H1 (cell line): ENCODE data around the gene FAM174A. TPM values are rescaled to one million over a fixed set of nuclear protein-coding genes. Genes with fewer than 3 reads are reported as not detected.
A peak's percentile ranks its signal among the peaks of the same experiment; 100 is the strongest.

ENCODE experiments used
- CTCF ChIA-PET: fragments of 300-600 bp; sonication (Branson Sonifier 250); formaldehyde crosslinking; loops from one replicate; lab custom pipeline; 2021; ENCODE audit not compliant: partially characterized antibody; lab: Charles Lee
- POLR2A ChIA-PET: fragments of 300-600 bp; sonication (Branson Sonifier 250); formaldehyde crosslinking; loops from one replicate; lab custom pipeline; 2021; ENCODE audit warnings: inconsistent platforms; ENCODE audit not compliant: partially characterized antibody; lab: Charles Lee
- DNase-seq, 2 experiments: peaks; one replicate each; pipeline versions ENCODE4 v3.0.0 to v3.0.0-alpha.2; 2010 to 2022; ENCODE audit warnings: low spot score in 2 of 2, low read depth in 1 of 2, mixed read lengths in 1 of 2
- FAIRE-seq: peaks from 2 replicates; lab custom pipeline; 2011; peaks lifted over from hg19 to GRCh38; lab: Jason Lieb, UNC
- H2AFZ ChIP-seq: 2 replicates; pipeline ENCODE4 v1.8.1; 2012; ENCODE audit warnings: low read length, inconsistent platforms
- H2AK5ac ChIP-seq: 2 replicates; pipeline ENCODE4 v1.6.1; 2013; ENCODE audit warnings: low read depth, low read length
- H2BK120ac ChIP-seq: replicated peaks from 2 replicates; pipeline ENCODE3; 2013; ENCODE audit warnings: low read depth, low read length, inconsistent platforms
- H2BK12ac ChIP-seq: 2 replicates; pipeline ENCODE4 v1.6.1; 2013; ENCODE audit warnings: low read depth, low read length
- H2BK15ac ChIP-seq: 2 replicates; pipeline ENCODE4 v1.6.1; 2013; ENCODE audit warnings: low read length
- H2BK20ac ChIP-seq: 2 replicates; pipeline ENCODE4 v1.6.1; 2013; ENCODE audit warnings: low read length
- H2BK5ac ChIP-seq: 2 replicates; pipeline ENCODE4 v1.6.1; 2013; ENCODE audit warnings: low read depth, low read length
- H3K14ac ChIP-seq: 2 replicates; pipeline ENCODE4 v1.6.1; 2013; ENCODE audit warnings: inconsistent platforms; ENCODE audit not compliant: insufficient read length
- H3K18ac ChIP-seq: 2 replicates; pipeline ENCODE4 v1.6.1; 2013; ENCODE audit warnings: low read length; ENCODE audit errors: extremely low read depth
- H3K23ac ChIP-seq: 2 replicates; pipeline ENCODE4 v1.6.1; 2013; ENCODE audit warnings: inconsistent platforms; ENCODE audit not compliant: insufficient read length
- H3K23me2 ChIP-seq: 2 replicates; pipeline ENCODE4 v1.6.1; 2013; ENCODE audit warnings: low read depth, low read length
- H3K27ac ChIP-seq: 2 replicates; pipeline ENCODE4 v1.6.1; 2011; ENCODE audit warnings: low read depth, low read length, inconsistent platforms
- H3K27me3 ChIP-seq, 4 experiments: replicated peaks in 1 of 4; 1 replicate in 1 of 4; 2 replicates in 3 of 4; pipeline versions ENCODE4 v1.6.1 to v1.8.1; 2011 to 2013; ENCODE audit warnings: low read length in 3 of 4, mild to moderate bottlenecking in 3 of 4, inconsistent platforms in 2 of 4, mixed read lengths in 2 of 4, moderate library complexity in 1 of 4; ENCODE audit not compliant: control insufficient read depth in 3 of 4, insufficient read depth in 3 of 4; ENCODE audit errors: extremely low read depth in 1 of 4
- H3K36me3 ChIP-seq, 4 experiments: 2 replicates each; pipeline versions ENCODE4 v1.6.1 to v1.8.1; 2011 to 2013; ENCODE audit warnings: mild to moderate bottlenecking in 4 of 4, low read length in 3 of 4, moderate library complexity in 2 of 4, control low read depth in 1 of 4, inconsistent platforms in 1 of 4; ENCODE audit not compliant: insufficient read depth in 4 of 4, control insufficient read depth in 2 of 4
- H3K4ac ChIP-seq: replicated peaks from 2 replicates; pipeline ENCODE3; 2013; ENCODE audit warnings: low read length, low read depth, mixed read lengths, inconsistent platforms; ENCODE audit not compliant: insufficient read length
- H3K4me1 ChIP-seq, 4 experiments: replicated peaks in 1 of 4; 1 replicate in 1 of 4; 2 replicates in 3 of 4; pipeline versions ENCODE4 v1.6.1 to v1.8.1; 2011 to 2013; ENCODE audit warnings: low read length in 3 of 4, inconsistent platforms in 2 of 4, mixed read lengths in 1 of 4; ENCODE audit not compliant: insufficient read depth in 4 of 4, control insufficient read depth in 3 of 4
- H3K4me2 ChIP-seq, 2 experiments: 2 replicates each; pipeline versions ENCODE4 v1.6.1 to v1.8.1; 2011 to 2013; ENCODE audit warnings: low read depth in 2 of 2, low read length in 2 of 2, control low read depth in 1 of 2, inconsistent platforms in 1 of 2, mild to moderate bottlenecking in 1 of 2; ENCODE audit not compliant: insufficient read depth in 1 of 2
- H3K4me3 ChIP-seq, 4 experiments: fragments of 200-600, 300-600 bp in 1 of 4; sonication (generic), shearing (Covaris generic), sonication (Bioruptor Twin) in 1 of 4; 2 replicates each; pipeline versions ENCODE4 v1.5.1 to v1.8.1; 2011 to 2016; ENCODE audit warnings: low read length in 4 of 4, low read depth in 3 of 4, control low read depth in 2 of 4, inconsistent platforms in 2 of 4, mild to moderate bottlenecking in 2 of 4, mixed read lengths in 1 of 4, moderate library complexity in 1 of 4; ENCODE audit not compliant: insufficient read depth in 2 of 4; ENCODE audit errors: extremely low read depth in 1 of 4
- H3K56ac ChIP-seq: replicated peaks from 2 replicates; pipeline ENCODE3; 2013; ENCODE audit warnings: low read depth, mild to moderate bottlenecking, mixed read lengths, low read length, inconsistent platforms; ENCODE audit not compliant: insufficient read length
- H3K79me1 ChIP-seq: 2 replicates; pipeline ENCODE4 v1.6.1; 2013; ENCODE audit warnings: low read depth, low read length, control low read depth
- H3K79me2 ChIP-seq, 2 experiments: 2 replicates each; pipeline versions ENCODE4 v1.6.1 to v1.8.1; 2012 to 2013; ENCODE audit warnings: low read length in 2 of 2, mild to moderate bottlenecking in 2 of 2, inconsistent platforms in 1 of 2; ENCODE audit not compliant: insufficient read depth in 2 of 2, control insufficient read depth in 1 of 2
- H3K9ac ChIP-seq, 4 experiments: replicated peaks in 1 of 4; 1 replicate in 1 of 4; 2 replicates in 3 of 4; pipeline versions ENCODE4 v1.6.1 to v1.8.1; 2011 to 2013; ENCODE audit warnings: low read depth in 3 of 4, low read length in 3 of 4, control low read depth in 2 of 4, mild to moderate bottlenecking in 2 of 4, moderate library complexity in 2 of 4, inconsistent platforms in 1 of 4; ENCODE audit errors: extremely low read depth in 1 of 4
- H3K9me3 ChIP-seq, 2 experiments: 2 replicates each; pipeline versions ENCODE4 v1.6.1 to v1.8.1; 2012 to 2013; ENCODE audit warnings: mild to moderate bottlenecking in 2 of 2, moderate library complexity in 2 of 2, control low read depth in 1 of 2, inconsistent platforms in 1 of 2, low read depth in 1 of 2, low read length in 1 of 2, mixed read lengths in 1 of 2; ENCODE audit not compliant: insufficient read depth in 2 of 2
- H4K20me1 ChIP-seq, 2 experiments: replicated peaks in 1 of 2; 2 replicates each; pipeline versions ENCODE3 to v1.8.1; 2011 to 2013; ENCODE audit warnings: inconsistent platforms in 2 of 2, low read length in 2 of 2, mild to moderate bottlenecking in 1 of 2; ENCODE audit not compliant: insufficient read depth in 2 of 2, control insufficient read depth in 1 of 2
- H4K5ac ChIP-seq: 2 replicates; pipeline ENCODE4 v1.6.1; 2013; ENCODE audit warnings: low read length, low read depth, mixed read lengths, inconsistent platforms; ENCODE audit not compliant: insufficient read length
- H4K8ac ChIP-seq: 2 replicates; pipeline ENCODE4 v1.8.0; 2013; ENCODE audit warnings: mild to moderate bottlenecking, moderate library complexity, low read length, inconsistent platforms; ENCODE audit not compliant: insufficient read depth; ENCODE audit errors: extremely low read depth
- H4K91ac ChIP-seq: replicated peaks from 2 replicates; pipeline ENCODE3; 2013; ENCODE audit warnings: low read length, mixed read lengths, inconsistent platforms; ENCODE audit not compliant: insufficient read length
- PHF8 ChIP-seq: fragments of 200-600 bp; sonication (generic); conservative IDR thresholded peaks from 2 replicates; pipeline ENCODE4 v1.7.1; 2012; ENCODE audit warnings: low read depth, mild to moderate bottlenecking, inconsistent platforms, low read length, moderate library complexity
- POLR2A ChIP-seq, 2 experiments: IDR thresholded peaks; 1 replicate in 1 of 2; 2 replicates in 1 of 2; pipeline ENCODE4 v1.6.1; 2011; ENCODE audit warnings: low read depth in 2 of 2, low read length in 2 of 2, mild to moderate bottlenecking in 2 of 2; ENCODE audit errors: control extremely low read depth in 1 of 2
- POU5F1 ChIP-seq: IDR thresholded peaks from 2 replicates; pipeline ENCODE4 v1.6.1; 2011; ENCODE audit warnings: low read depth, mild to moderate bottlenecking, low read length, moderate library complexity
- SAP30 ChIP-seq: fragments of 300-600 bp; sonication (generic); IDR thresholded peaks from 2 replicates; pipeline ENCODE4 v1.7.1; 2012; ENCODE audit warnings: low read length, moderate library complexity, mild to moderate bottlenecking, inconsistent platforms; ENCODE audit not compliant: insufficient read depth, insufficient replicate concordance
- TCF12 ChIP-seq: IDR thresholded peaks from 2 replicates; pipeline ENCODE4 v1.6.1; 2011; ENCODE audit warnings: low read depth, mild to moderate bottlenecking, low read length
- ZNF274 ChIP-seq: IDR thresholded peaks from 2 replicates; pipeline ENCODE4 v1.7.0; 2012; ENCODE audit warnings: low read length, borderline replicate concordance; ENCODE audit errors: extremely low read depth
- WGBS, 2 experiments: shearing (Covaris generic) in 1 of 2; methylation state at CpG; one replicate each; pipeline versions ENCODE4 v1.1.6 to v1.1.7; 2013 to 2015; ENCODE audit warnings: low lambda C conversion rate in 2 of 2, mixed read lengths in 2 of 2, inconsistent platforms in 1 of 2, low coverage in 1 of 2, missing lambda C conversion rate in 1 of 2; ENCODE audit not compliant: insufficient replicate concordance in 2 of 2, insufficient coverage in 1 of 2, insufficient read length in 1 of 2; ENCODE audit errors: extremely low coverage in 1 of 2, missing lambda C conversion rate in 1 of 2; 5-methylcytosine and 5-hydroxymethylcytosine counted together
- long read RNA-seq, 2 experiments: library from RNA in 1 of 2; library from capped mRNA in 1 of 2; stranded (forward); transcript quantifications; one replicate each; pipeline ENCODE4 v2.0.0, GENCODE V29; 2021; ENCODE audit warnings: inconsistent platforms in 1 of 2
- polyA minus RNA-seq, 3 experiments: library from RNA; depleted of rRNA, polyadenylated mRNA; stranded (reverse); fragments of >200 nt; gene quantifications; 1 replicate in 2 of 3; 2 replicates in 1 of 3; pipeline ENCODE4 v1.2.3, GENCODE V29; 2011
- polyA plus RNA-seq, 7 experiments: library from polyadenylated mRNA; depleted of rRNA in 3 of 7; stranded (reverse) in 5 of 7; unstranded in 2 of 7; fragments of >200 nt in 5 of 7; fragments of 200-250 nt in 2 of 7; gene quantifications; 1 replicate in 5 of 7; 2 replicates in 1 of 7; 4 replicates in 1 of 7; pipeline versions ENCODE4 v1.2.1 to v1.2.3, GENCODE V29; 2011 to 2013; ENCODE audit warnings: missing spikeins in 2 of 7, mixed read lengths in 2 of 7
- total RNA-seq: library from RNA; stranded (reverse); fragmentation: NEBNext Ultra II Directional; extraction: Animal tissue kit (Norgen Biotek cat#: 25700); gene quantifications from 2 replicates; pipeline ENCODE4 v1.2.1, GENCODE V29; 2021
- TF ChIP-seq, protein P1 (sequence below): IDR thresholded peaks from 2 replicates; pipeline ENCODE4 v1.6.1; 2012; ENCODE audit warnings: inconsistent platforms

The FAM174A gene
- total RNA-seq (3.6 and 3.9 TPM in 2 replicates), polyA plus RNA-seq (2011; rRNA removed) (5.3 and 7.6 TPM in 2 replicates), polyA minus RNA-seq (2011; rRNA and poly(A)+ RNA removed) (0.71 and 1.1 TPM in 2 replicates)
- polyA plus RNA-seq (2011; cell fraction: cytosol; rRNA removed), result 4.6 TPM
- 5.0 TPM for polyA plus RNA-seq (2011; cell fraction: nucleus; rRNA removed)
- polyA plus RNA-seq (2012, experiment 1 of 2), result 2.4 to 4.1 TPM (median 3.6 TPM) in 4 replicates
- 2.8 TPM for polyA plus RNA-seq (2012, experiment 2 of 2)
- polyA plus RNA-seq (2013, experiment 1 of 2), result 4.3 TPM
- 5.1 TPM for polyA plus RNA-seq (2013, experiment 2 of 2)
- polyA minus RNA-seq (2011; cell fraction: cytosol; rRNA and poly(A)+ RNA removed), result 5.4 TPM
- polyA minus RNA-seq (2011; cell fraction: nucleus; rRNA and poly(A)+ RNA removed), result 16.1 TPM
- long read RNA-seq, experiment 1, transcript FAM174A-201 (3 exons, 1,356 nt), result major isoform, 7 of 7 reads
- long read RNA-seq, experiment 1, partial matches to known transcripts, result 0 of 7 reads
- long read RNA-seq, experiment 1, other reads (novel, unspliced or antisense), result 0 of 7 reads
- long read RNA-seq, experiment 2, result 0 reads

DNA sequence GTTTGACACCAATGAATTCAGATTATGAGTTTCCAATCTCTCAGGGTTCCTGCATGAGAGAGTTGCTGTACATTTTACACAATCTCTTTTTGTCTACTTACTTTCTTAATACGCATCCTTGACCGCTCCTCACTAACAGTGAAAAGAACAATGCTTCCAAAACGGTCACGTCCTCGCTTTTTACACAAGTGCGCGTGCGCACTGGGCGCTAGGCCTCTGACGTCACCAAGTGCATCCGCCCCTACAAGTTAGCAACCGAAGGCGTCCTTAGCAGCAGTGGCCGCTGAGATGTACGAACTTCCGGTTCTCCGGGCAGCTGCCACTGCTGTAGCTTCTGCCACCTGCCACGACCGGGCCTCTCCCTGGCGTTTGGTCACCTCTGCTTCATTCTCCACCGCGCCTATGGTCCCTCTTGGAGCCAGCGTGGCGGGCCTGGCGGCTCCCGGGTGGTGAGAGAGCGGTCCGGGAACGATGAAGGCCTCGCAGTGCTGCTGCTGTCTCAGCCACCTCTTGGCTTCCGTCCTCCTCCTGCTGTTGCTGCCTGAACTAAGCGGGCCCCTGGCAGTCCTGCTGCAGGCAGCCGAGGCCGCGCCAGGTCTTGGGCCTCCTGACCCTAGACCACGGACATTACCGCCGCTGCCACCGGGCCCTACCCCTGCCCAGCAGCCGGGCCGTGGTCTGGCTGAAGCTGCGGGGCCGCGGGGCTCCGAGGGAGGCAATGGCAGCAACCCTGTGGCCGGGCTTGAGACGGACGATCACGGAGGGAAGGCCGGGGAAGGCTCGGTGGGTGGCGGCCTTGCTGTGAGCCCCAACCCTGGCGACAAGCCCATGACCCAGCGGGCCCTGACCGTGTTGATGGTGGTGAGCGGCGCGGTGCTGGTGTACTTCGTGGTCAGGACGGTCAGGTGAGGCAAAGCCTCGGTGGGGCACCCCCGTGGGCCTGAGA, at the start of gene FAM174A:
Gene FAM174A, plus strand, starts transcription at position 315 of the 946 bp plus-strand sequence. Its CDS starts 157 bp downstream, at position 472.
- Histone ChIP-seq H3K36me3 (no peaks in the 10 kb centered on the region; a peak in 1 of 8 replicates), H2AFZ (peak within 1 kb of the TSS; percentile 93), H3K14ac (no peak within 1 kb of the TSS), H4K20me1 (no peaks in the 10 kb centered on the region), H4K8ac (peak within 1 kb of the TSS; percentile 88), H3K4me1 (0 out of 7 replicates have a peak, but pooled peaks cover 0 to 2% (median 0%) of the 10 kb centered on the region in 4 experiments), H2BK120ac (no peak within 1 kb of the TSS), H3K23ac (no peak within 1 kb of the TSS), H3K27me3 (no peaks in the 10 kb centered on the region), H3K23me2 (peaks cover 9% of the 10 kb centered on the region), H4K91ac (no peak within 1 kb of the TSS), H2BK20ac (no peak within 1 kb of the TSS), H3K27ac (peak within 1 kb of the TSS; percentile 67), H3K79me1 (no peaks in the 10 kb centered on the region), H2BK12ac (no peak within 1 kb of the TSS), H3K9me3 (peaks cover 4 to 5% of the 10 kb centered on the region in 2 experiments; a peak in 1 of 4 replicates), H3K56ac (peak within 1 kb of the TSS; percentile 62), H3K9ac (peak within 1 kb of the TSS; percentile 55 to 83 (median 67)), H4K5ac (peak within 1 kb of the TSS; percentile 60), H3K4me3 (peak within 1 kb of the TSS; percentile 76 to 88 (median 80)), H3K4me2 (peak within 1 kb of the TSS; percentile 56 to 90), H2BK15ac (no peak within 1 kb of the TSS), H3K79me2 (peaks cover 0 to 7% of the 10 kb centered on the region in 2 experiments; a peak in 1 of 4 replicates), H2BK5ac (no peak within 1 kb of the TSS), H2AK5ac (no peak within 1 kb of the TSS), H3K18ac (no peak within 1 kb of the TSS; the same call in 1 of the 2 replicates), H3K4ac (no peak within 1 kb of the TSS)
- 4% methylated on average over 61 of the region's 62 CpGs; no CpG with 5 or more reads in 1 of the 2 experiments for WGBS, 2 experiments
- FAIRE-seq, result peak; percentile 88
- POLR2A ChIA-PET, result interaction anchor here (0.7 to 1.2 kb wide), 3 partner anchors 55 to 110 kb away, joined by 3 read pairs; no protein-coding TSS in a partner anchor
- CTCF ChIA-PET, result interaction anchor here (5.7 kb wide), 1 partner anchor 15 kb away, joined by 27 read pairs; no protein-coding TSS in a partner anchor
- DNase-seq, result peak; percentile 90 to 94
- peak; percentile 63 for TF ChIP-seq PHF8
- TF ChIP-seq ZNF274, result no peak
- TF ChIP-seq SAP30, result peak; percentile 97
- TF ChIP-seq, protein P1, sequence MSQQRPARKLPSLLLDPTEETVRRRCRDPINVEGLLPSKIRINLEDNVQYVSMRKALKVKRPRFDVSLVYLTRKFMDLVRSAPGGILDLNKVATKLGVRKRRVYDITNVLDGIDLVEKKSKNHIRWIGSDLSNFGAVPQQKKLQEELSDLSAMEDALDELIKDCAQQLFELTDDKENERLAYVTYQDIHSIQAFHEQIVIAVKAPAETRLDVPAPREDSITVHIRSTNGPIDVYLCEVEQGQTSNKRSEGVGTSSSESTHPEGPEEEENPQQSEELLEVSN, result peak; percentile 20; the same call in 1 of the 2 replicates
- peak; percentile 67 to 76; a peak in 2 of 3 replicates for TF ChIP-seq POLR2A (IDR thresholded peaks at IDR 0.05; ENCODE audit: control extremely low read depth in 1 of 2, low read depth in 2 of 2, low read length in 2 of 2)
- TF ChIP-seq TCF12, result no peak
- TF ChIP-seq POU5F1, result no peak
